Lung (tissue), 12 donors: ENCODE results near the gene FOXP1. TPM values are rescaled to one million over a fixed set of nuclear protein-coding genes. Genes with fewer than 3 reads are reported as not detected.

Experiments
- ATAC-seq: fragments of 200-7000 bp; cut with Tn5 transposase; one replicate; pipeline ENCODE4 v1.9.1; 2020; ENCODE audit warnings: moderate number of reproducible peaks; ENCODE audit not compliant: insufficient read depth, low FRiP score
- DNase-seq, 3 donors: peaks; one replicate each; pipeline ENCODE4 v3.0.0-alpha.2; 2013 to 2017
- H3K27ac ChIP-seq, 2 donors: one replicate each; pipeline ENCODE4 v1.5.1; 2013; ENCODE audit warnings: mild to moderate bottlenecking in 2 of 2, moderate library complexity in 2 of 2, control low read depth in 1 of 2, inconsistent platforms in 1 of 2, low read depth in 1 of 2, low read length in 1 of 2
- H3K27me3 ChIP-seq, 3 donors: one replicate each; pipeline ENCODE4 v1.5.1; 2013; ENCODE audit warnings: low read length in 2 of 3; ENCODE audit not compliant: control insufficient read depth in 3 of 3, insufficient read depth in 3 of 3
- H3K36me3 ChIP-seq, 4 donors: one replicate each; pipeline ENCODE4 v1.5.1; 2013; ENCODE audit warnings: low read length in 4 of 4, mild to moderate bottlenecking in 1 of 4, moderate library complexity in 1 of 4; ENCODE audit not compliant: control insufficient read depth in 4 of 4, insufficient read depth in 4 of 4
- H3K4me1 ChIP-seq, 5 donors: one replicate each; pipeline ENCODE4 v1.5.1; 2013; ENCODE audit warnings: low read length in 5 of 5, mild to moderate bottlenecking in 2 of 5, moderate library complexity in 1 of 5; ENCODE audit not compliant: control insufficient read depth in 5 of 5, insufficient read depth in 5 of 5
- H3K4me3 ChIP-seq: one replicate; pipeline ENCODE4 v1.5.1; 2013; ENCODE audit warnings: mild to moderate bottlenecking, control low read depth, moderate library complexity
- H3K9ac ChIP-seq, 2 donors: one replicate each; pipeline ENCODE4 v1.5.1; 2013; ENCODE audit warnings: low read length in 2 of 2, control low read depth in 1 of 2; ENCODE audit not compliant: insufficient read depth in 1 of 2
- H3K9me3 ChIP-seq, 4 donors: one replicate each; pipeline ENCODE4 v1.5.1; 2013; ENCODE audit warnings: low read length in 3 of 4, mild to moderate bottlenecking in 1 of 4, moderate library complexity in 1 of 4; ENCODE audit not compliant: control insufficient read depth in 4 of 4, insufficient read depth in 3 of 4
- WGBS, 2 donors: extraction: QIAGEN DNeasy Blood & Tissue Kit; methylation state at CpG; one replicate each; pipeline ENCODE4 v1.1.7; 2013; 5-methylcytosine and 5-hydroxymethylcytosine counted together
- polyA plus RNA-seq, 2 donors: library from polyadenylated mRNA; stranded (reverse); fragments of 200-250 nt; gene quantifications; one replicate each; pipeline ENCODE4 v1.2.1, GENCODE V29; 2013
- total RNA-seq, 2 donors: library from RNA; depleted of rRNA in 1 of 2; stranded (reverse); fragments of >200 nt in 1 of 2; gene quantifications; one replicate each; pipeline ENCODE4 v1.2.1, GENCODE V29; 2014 to 2021
- TF ChIP-seq, protein P1 (sequence below): IDR thresholded peaks from 2 replicates; pipeline ENCODE4 v1.5.1; 2012; ENCODE audit warnings: mild to moderate bottlenecking; ENCODE audit errors: control extremely low read depth, extremely low read depth
- donor health status: control.
- donor health status: control.
- donor health status: Bipolar disorder and iron deficiency.
- donor health status: healthy.
- donor health status: DM: yes; HTN: yes; CAD: no.

The FOXP1 gene
- total and polyA plus RNA-seq, 4 donors = 13.8 to 287 (median 73.9) TPM

DNA sequence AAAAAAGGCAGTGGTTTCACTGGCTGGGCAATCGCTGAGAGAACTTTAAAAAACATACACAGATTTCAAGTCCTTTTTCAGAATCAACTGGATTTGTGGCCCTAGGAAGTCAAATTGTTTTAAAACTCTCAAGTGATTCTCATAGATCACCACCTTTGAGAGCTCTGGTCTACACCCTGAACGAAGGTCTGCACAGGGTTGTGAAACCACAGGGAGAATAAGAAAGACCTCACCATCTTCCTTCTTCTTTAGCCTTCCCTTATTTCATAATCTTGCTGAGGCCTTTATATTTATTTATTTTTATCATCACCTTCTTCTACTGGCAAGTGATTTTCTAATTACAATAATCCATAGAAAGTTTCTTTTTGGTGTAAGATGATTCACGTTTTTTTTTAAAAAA lies 58.1 kb downstream of the FOXP1 start:
- Histone ChIP-seq H3K4me3 (no peak overlapping the region), H3K36me3 (peaks cover 0 to 1% (median 0%) of the 10 kb centered on the region in 4 donors), H3K27me3 (no peaks in the 10 kb centered on the region), H3K4me1 (peaks cover 0 to 7% (median 5%) of the 10 kb centered on the region in 5 donors), H3K9me3 (no peaks in the 10 kb centered on the region), H3K27ac (no peak overlapping the region), H3K9ac (no peak overlapping the region)
- no peak for DNase-seq
- 59 to 72% methylated on average over 3 of the region's 3 CpGs for WGBS, 2 donors
- TF ChIP-seq, protein P1, sequence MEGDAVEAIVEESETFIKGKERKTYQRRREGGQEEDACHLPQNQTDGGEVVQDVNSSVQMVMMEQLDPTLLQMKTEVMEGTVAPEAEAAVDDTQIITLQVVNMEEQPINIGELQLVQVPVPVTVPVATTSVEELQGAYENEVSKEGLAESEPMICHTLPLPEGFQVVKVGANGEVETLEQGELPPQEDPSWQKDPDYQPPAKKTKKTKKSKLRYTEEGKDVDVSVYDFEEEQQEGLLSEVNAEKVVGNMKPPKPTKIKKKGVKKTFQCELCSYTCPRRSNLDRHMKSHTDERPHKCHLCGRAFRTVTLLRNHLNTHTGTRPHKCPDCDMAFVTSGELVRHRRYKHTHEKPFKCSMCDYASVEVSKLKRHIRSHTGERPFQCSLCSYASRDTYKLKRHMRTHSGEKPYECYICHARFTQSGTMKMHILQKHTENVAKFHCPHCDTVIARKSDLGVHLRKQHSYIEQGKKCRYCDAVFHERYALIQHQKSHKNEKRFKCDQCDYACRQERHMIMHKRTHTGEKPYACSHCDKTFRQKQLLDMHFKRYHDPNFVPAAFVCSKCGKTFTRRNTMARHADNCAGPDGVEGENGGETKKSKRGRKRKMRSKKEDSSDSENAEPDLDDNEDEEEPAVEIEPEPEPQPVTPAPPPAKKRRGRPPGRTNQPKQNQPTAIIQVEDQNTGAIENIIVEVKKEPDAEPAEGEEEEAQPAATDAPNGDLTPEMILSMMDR = no peak
- no peak for ATAC-seq

DNA sequence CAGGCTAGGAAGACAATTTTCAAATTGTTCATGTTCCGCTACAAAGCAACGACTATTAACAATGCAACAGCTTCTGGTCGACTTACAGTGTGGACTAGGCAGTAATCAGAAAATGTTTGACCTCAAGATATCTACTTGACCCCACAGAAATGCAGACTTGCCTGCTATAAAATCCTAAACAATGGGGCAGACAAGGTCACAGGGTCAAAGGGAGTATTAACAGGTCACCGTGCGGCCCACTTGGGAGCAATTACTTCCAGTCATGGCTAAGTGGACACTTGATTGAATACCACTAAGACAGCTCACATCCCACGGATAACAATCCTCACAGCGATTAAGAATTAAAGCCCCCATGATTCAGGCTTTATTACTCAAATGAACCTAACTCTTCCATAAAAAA lies 58.9 kb downstream of the FOXP1 start:
- peaks cover 0 to 1% (median 0%) of the 10 kb centered on the region in 4 donors for H3K36me3 ChIP-seq
- no peak overlapping the region for H3K27ac ChIP-seq
- ATAC-seq (no peak), DNase-seq (no peak)
- WGBS, 2 donors = 73 to 78% methylated on average over 7 of the region's 7 CpGs
- TF ChIP-seq, protein P1 = no peak
- H3K4me3 ChIP-seq = no peak overlapping the region
- H3K9me3 ChIP-seq = no peaks in the 10 kb centered on the region
- no peaks in the 10 kb centered on the region for H3K27me3 ChIP-seq
- no peak overlapping the region for H3K9ac ChIP-seq
- peaks cover 0 to 7% (median 6%) of the 10 kb centered on the region in 5 donors for H3K4me1 ChIP-seq

DNA sequence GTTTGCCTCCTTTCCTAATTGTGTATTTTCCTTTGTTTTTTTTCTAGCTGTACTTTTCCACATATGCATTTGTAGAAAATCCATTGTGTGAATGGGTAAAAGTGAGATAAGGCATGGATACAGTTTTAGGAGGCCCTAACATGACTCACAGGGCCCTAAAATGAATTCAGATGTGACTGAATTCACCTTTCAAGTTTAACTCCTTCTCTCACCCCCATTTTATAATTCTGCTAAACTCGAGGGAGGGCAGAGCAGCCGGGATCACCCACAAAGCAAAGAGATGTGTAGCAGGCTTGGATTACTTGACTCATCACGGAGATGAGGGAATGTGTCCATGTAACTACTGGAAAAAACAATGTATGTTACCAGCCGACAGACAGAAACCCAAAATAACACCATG lies 59.9 kb downstream of the FOXP1 start:
- DNase-seq (no peak), ATAC-seq (no peak)
- H3K4me3 ChIP-seq = no peak overlapping the region
- H3K9me3 ChIP-seq = no peaks in the 10 kb centered on the region
- H3K27me3 ChIP-seq = no peaks in the 10 kb centered on the region
- peaks cover 0 to 7% (median 4%) of the 10 kb centered on the region in 5 donors for H3K4me1 ChIP-seq
- no peak overlapping the region for H3K9ac ChIP-seq
- peaks cover 0 to 1% (median 0%) of the 10 kb centered on the region in 4 donors for H3K36me3 ChIP-seq
- no peak overlapping the region for H3K27ac ChIP-seq
- TF ChIP-seq, protein P1 = no peak
- WGBS, 2 donors = 95 to 98% methylated on average over 4 of the region's 4 CpGs
